T-helper 2 cell treated with Interferon-gamma antibody and Interleukin-4, amounts not matched to agents 5 μg/mL and 100 μg/mL, for 36 hours (primary cell): Measurements from ENCODE around the gene PKN1.

Experiments used
- DNase-seq: peaks from one replicate; pipeline ENCODE4 v3.0.0; 2021; ENCODE audit warnings: low spot score
- H3K27ac Mint-ChIP-seq: one replicate; pipeline ENCODE4 v1.8.0; 2021; ENCODE audit warnings: mild to moderate bottlenecking, mixed read lengths
- H3K27me3 Mint-ChIP-seq: one replicate; pipeline ENCODE4 v1.8.0; 2021; ENCODE audit warnings: low read depth, mixed read lengths
- H3K36me3 Mint-ChIP-seq: one replicate; pipeline ENCODE4 v1.8.0; 2021; ENCODE audit warnings: low read depth, mixed read lengths
- H3K4me1 Mint-ChIP-seq: one replicate; pipeline ENCODE4 v1.8.0; 2021; ENCODE audit warnings: low read depth, mixed read lengths
- H3K4me3 Mint-ChIP-seq: one replicate; pipeline ENCODE4 v1.8.0; 2022; ENCODE audit warnings: mild to moderate bottlenecking, moderate library complexity, mixed read lengths
- H3K9me3 Mint-ChIP-seq: one replicate; pipeline ENCODE4 v1.8.0; 2021; ENCODE audit warnings: mixed read lengths

PKN1 gene

GRCh38 chr19:14411161-14411937 is 21.8 kb upstream of the PKN1 start:
- no peak for DNase-seq
- H3K36me3 Mint-ChIP-seq = peaks cover 75% of the 10 kb centered on the region
- H3K27ac Mint-ChIP-seq = no peak overlapping the region
- peaks cover 27% of the 10 kb centered on the region for H3K4me1 Mint-ChIP-seq
- no peak overlapping the region for H3K4me3 Mint-ChIP-seq
- no peaks in the 10 kb centered on the region for H3K27me3 Mint-ChIP-seq
- no peaks in the 10 kb centered on the region for H3K9me3 Mint-ChIP-seq

- no peak for DNase-seq
- no peaks in the 10 kb centered on the region for H3K27me3 Mint-ChIP-seq
- peaks cover 31% of the 10 kb centered on the region for H3K4me1 Mint-ChIP-seq
- H3K36me3 Mint-ChIP-seq = peaks cover 76% of the 10 kb centered on the region
- H3K9me3 Mint-ChIP-seq = no peaks in the 10 kb centered on the region
- H3K4me3 Mint-ChIP-seq = no peak overlapping the region
- peak overlapping the region; percentile 10 for H3K27ac Mint-ChIP-seq
These were observed 21.2 kb upstream of the PKN1 start for GRCh38 chr19:14411938-14412245.

GRCh38 chr19:14412324-14412995 is 20.6 kb upstream of the PKN1 start:
- Mint-ChIP-seq H3K4me1 (peaks cover 33% of the 10 kb centered on the region), H3K36me3 (peaks cover 76% of the 10 kb centered on the region), H3K4me3 (no peak overlapping the region)

GRCh38 chr19:14412996-14413692 is 20.0 kb upstream of the PKN1 start:
- DNase-seq = no peak
- Mint-ChIP-seq H3K9me3 (no peaks in the 10 kb centered on the region), H3K4me1 (peaks cover 33% of the 10 kb centered on the region), H3K27ac (peak overlapping the region; percentile 45), H3K4me3 (no peak overlapping the region), H3K36me3 (peaks cover 78% of the 10 kb centered on the region), H3K27me3 (no peaks in the 10 kb centered on the region)

More at GRCh38 chr19:14412324-14412995, 20.6 kb upstream of the PKN1 start:
- no peaks in the 10 kb centered on the region for H3K27me3 Mint-ChIP-seq
- DNase-seq = no peak
- no peak overlapping the region for H3K27ac Mint-ChIP-seq
- no peaks in the 10 kb centered on the region for H3K9me3 Mint-ChIP-seq

- Mint-ChIP-seq H3K4me3 (no peak overlapping the region), H3K27me3 (no peaks in the 10 kb centered on the region), H3K4me1 (peaks cover 31% of the 10 kb centered on the region), H3K36me3 (peaks cover 73% of the 10 kb centered on the region), H3K27ac (no peak overlapping the region), H3K9me3 (no peaks in the 10 kb centered on the region)
- no peak for DNase-seq
These were observed 19.4 kb upstream of the PKN1 start for GRCh38 chr19:14413693-14414181.

GRCh38 chr19:14414926-14415690 is 18.0 kb upstream of the PKN1 start:
- Mint-ChIP-seq H3K27me3 (peaks cover 2% of the 10 kb centered on the region), H3K36me3 (peaks cover 63% of the 10 kb centered on the region), H3K4me1 (peaks cover 36% of the 10 kb centered on the region), H3K27ac (peak overlapping the region; percentile 38), H3K4me3 (peak overlapping the region; percentile 24), H3K9me3 (no peaks in the 10 kb centered on the region)
- DNase-seq = no peak

- H3K27ac Mint-ChIP-seq = peak overlapping the region; percentile 89
- DNase-seq = no peak
- H3K4me3 Mint-ChIP-seq = peak overlapping the region; percentile 94
- H3K4me1 Mint-ChIP-seq = peaks cover 39% of the 10 kb centered on the region
- peaks cover 51% of the 10 kb centered on the region for H3K36me3 Mint-ChIP-seq
- H3K9me3 Mint-ChIP-seq = no peaks in the 10 kb centered on the region
- H3K27me3 Mint-ChIP-seq = peaks cover 2% of the 10 kb centered on the region
These were observed 16.3 kb upstream of the PKN1 start for GRCh38 chr19:14416817-14417231.

GRCh38 chr19:14418856-14419105 is 14.3 kb upstream of the PKN1 start:
- Mint-ChIP-seq H3K4me3 (peak overlapping the region; percentile 94), H3K27me3 (peaks cover 2% of the 10 kb centered on the region), H3K4me1 (peaks cover 31% of the 10 kb centered on the region), H3K9me3 (no peaks in the 10 kb centered on the region), H3K27ac (peak overlapping the region; percentile 98), H3K36me3 (peaks cover 39% of the 10 kb centered on the region)
- DNase-seq = peak; percentile 87

GRCh38 chr19:14419106-14419813 is 13.8 kb upstream of the PKN1 start, which contains the start of gene DDX39A:
DDX39A (minus strand) TSS chr19:14419341; CDS start chr19:14413220, 6,121 bp downstream.
- H3K4me1 Mint-ChIP-seq = peaks cover 28% of the 10 kb centered on the region
- H3K4me3 Mint-ChIP-seq = peak within 1 kb of the TSS; percentile 94

GRCh38 chr19:14425696-14426138 is 7.4 kb upstream of the PKN1 start:
- Mint-ChIP-seq H3K4me1 (no peaks in the 10 kb centered on the region), H3K36me3 (no peaks in the 10 kb centered on the region), H3K27me3 (peaks cover 9% of the 10 kb centered on the region), H3K9me3 (no peaks in the 10 kb centered on the region), H3K4me3 (no peak overlapping the region), H3K27ac (no peak overlapping the region)
- DNase-seq = no peak

More at GRCh38 chr19:14419106-14419813, 13.8 kb upstream of the PKN1 start, which contains the start of gene DDX39A:
- Mint-ChIP-seq H3K9me3 (no peaks in the 10 kb centered on the region), H3K36me3 (peaks cover 36% of the 10 kb centered on the region), H3K27me3 (peaks cover 2% of the 10 kb centered on the region), H3K27ac (peak within 1 kb of the TSS; percentile 98)
- peak; percentile 98 for DNase-seq

- H3K27me3 Mint-ChIP-seq = peaks cover 10% of the 10 kb centered on the region
- no peak overlapping the region for H3K27ac Mint-ChIP-seq
- DNase-seq = no peak
- H3K36me3 Mint-ChIP-seq = peaks cover under 1% of the 10 kb centered on the region
- no peaks in the 10 kb centered on the region for H3K9me3 Mint-ChIP-seq
- no peak overlapping the region for H3K4me3 Mint-ChIP-seq
- H3K4me1 Mint-ChIP-seq = peaks cover 9% of the 10 kb centered on the region
These were observed 5.6 kb upstream of the PKN1 start for GRCh38 chr19:14427461-14427860.

GRCh38 chr19:14428882-14429416 is 4.2 kb upstream of the PKN1 start:
- DNase-seq = no peak
- Mint-ChIP-seq H3K27me3 (peaks cover 10% of the 10 kb centered on the region), H3K4me1 (peaks cover 11% of the 10 kb centered on the region), H3K9me3 (no peaks in the 10 kb centered on the region), H3K36me3 (peaks cover 2% of the 10 kb centered on the region), H3K27ac (no peak overlapping the region), H3K4me3 (no peak overlapping the region)

- H3K27ac Mint-ChIP-seq = no peak overlapping the region
- peak overlapping the region; percentile 37 for H3K4me3 Mint-ChIP-seq
- peaks cover 21% of the 10 kb centered on the region for H3K4me1 Mint-ChIP-seq
These were observed 2.4 kb upstream of the PKN1 start for GRCh38 chr19:14430712-14431111.

More at GRCh38 chr19:14430712-14431111, 2.4 kb upstream of the PKN1 start:
- no peak for DNase-seq
- Mint-ChIP-seq H3K27me3 (peaks cover 10% of the 10 kb centered on the region), H3K36me3 (peaks cover 5% of the 10 kb centered on the region), H3K9me3 (no peaks in the 10 kb centered on the region)
